ENCODE results near the gene KRT32. TPM values are rescaled to one million over a fixed set of nuclear protein-coding genes. Genes with fewer than 3 reads are reported as not detected.

KRT32 gene
- total and polyA plus RNA-seq, 9 of the 15 experiments (the other 6 are each of a cell fraction or from before 2014, with no cell fraction given) = not detected

GRCh38 chr17:41510251-41511065, 43.3 kb upstream of the KRT32 start:
- FAIRE-seq (no peak), DNase-seq (ENCODE audit: extremely low read depth in 1 of 4, low spot score in 3 of 4) (peak in 2 of 4 experiments; percentile 38 to 49), ATAC-seq (peak; percentile 28)
- peak overlapping the region; percentile 25; the same call in 2 of the 3 replicates for H3K27ac ChIP-seq (ENCODE audit: extremely low read depth, low read depth, low read length)
- H4K20me1 ChIP-seq (replicated peaks; ENCODE audit: control insufficient read depth, insufficient read depth, low read length) = no peaks in the 10 kb centered on the region
- in situ Hi-C loops (cut with MboI) (no loop called here), intact Hi-C loops (cut with micrococcal nuclease) (no loop called here)
- H2AFZ ChIP-seq (ENCODE audit: low read depth, low read length) = peak overlapping the region; percentile 79
- peak overlapping the region; percentile 54 to 84; a peak in 3 of 4 replicates for H3K9ac ChIP-seq (ENCODE audit: insufficient read depth in 1 of 2, low read depth in 2 of 2, low read length in 2 of 2)
- BruUV-seq (replicated peaks) = no TSS peak
- H3K4me2 ChIP-seq (ENCODE audit: insufficient read depth, low read length) = peak overlapping the region; percentile 78
- CTCF ChIA-PET (ENCODE audit: low intra/inter-chr PET ratio) = no interaction called here
- no peaks in the 10 kb centered on the region for H3K79me2 ChIP-seq (ENCODE audit: control insufficient read depth, insufficient read depth, low read length)
- H3K36me3 ChIP-seq (ENCODE audit: control insufficient read depth, insufficient read depth, low read length) = no peaks in the 10 kb centered on the region; the same call in 2 of the 3 replicates
- no peaks in the 10 kb centered on the region for H3K9me3 ChIP-seq (replicated peaks; ENCODE audit: control insufficient read depth, insufficient read depth, low read depth, low read length)
- no peak overlapping the region for H3K4me3 ChIP-seq
- 26% methylated on average over 7 of the region's 7 CpGs for WGBS (ENCODE audit: insufficient coverage, low coverage, missing lambda C conversion rate)
- POLR2A ChIA-PET = interaction anchor here (0.6 to 1.0 kb wide), 7 partner anchors 9 to 1090 kb away, joined by 3 to 4 read pairs (median 3); partner anchors contain the start of genes KRT15 and KRT25
- no peaks in the 10 kb centered on the region for H3K9me1 ChIP-seq (ENCODE audit: control insufficient read depth, insufficient read depth, low read length)
- peaks cover 31 to 47% of the 10 kb centered on the region in 2 experiments for H3K4me1 ChIP-seq (replicated peaks in 1 of 2; ENCODE audit: control insufficient read depth in 2 of 2, insufficient read depth in 2 of 2, low read length in 2 of 2)
- H3K27me3 ChIP-seq (ENCODE audit: control insufficient read depth in 2 of 2, insufficient read depth in 2 of 2, low read length in 2 of 2) = no peaks in the 10 kb centered on the region
- TF ChIP-seq MTA1 (IDR thresholded peaks at IDR 0.05; ENCODE audit: borderline replicate concordance) = no peak
- peak; percentile 64; the same call in 1 of the 2 replicates for TF ChIP-seq SPI1 (IDR thresholded peaks at IDR 0.05; ENCODE audit: borderline replicate concordance, low read depth, low read length)
- peak; percentile 98 for TF ChIP-seq MAFF (IDR thresholded peaks at IDR 0.05; ENCODE audit: low read length)
- no peak for TF ChIP-seq SMC3 (conservative IDR thresholded peaks at IDR 0.05; ENCODE audit: insufficient read depth, low read depth, low read length)
- TF ChIP-seq PCBP1 (IDR thresholded peaks at IDR 0.05; ENCODE audit: low read depth, low read length, poor library complexity, severe bottlenecking) = no peak
- no peak for TF ChIP-seq SRSF7 (optimal IDR thresholded peaks at IDR 0.05; ENCODE audit: low read depth, low read length)
- TF ChIP-seq ZNF316 (IDR thresholded peaks at IDR 0.05) = peak; percentile 99
- TF ChIP-seq MAFK (IDR thresholded peaks at IDR 0.05; ENCODE audit: low read length) = peak; percentile 98
- TF ChIP-seq MCM7 (IDR thresholded peaks at IDR 0.05) = no peak
- no peak for TF ChIP-seq ILK (tag; IDR thresholded peaks at IDR 0.05; ENCODE audit: borderline replicate concordance, low read depth)
- peak; percentile 98 for TF ChIP-seq C11orf30 (IDR thresholded peaks at IDR 0.05; ENCODE audit: low read depth)
- no peak for TF ChIP-seq ZBTB49 (CRISPR knock-in tag; IDR thresholded peaks at IDR 0.05; ENCODE audit: borderline replicate concordance)
- 0 out of 2 replicates have a peak, but pooled peaks have one; percentile 30 for TF ChIP-seq EHMT2 (IDR thresholded peaks at IDR 0.05)
- TF ChIP-seq UBTF (IDR thresholded peaks at IDR 0.05; ENCODE audit: borderline replicate concordance in 1 of 2, low read depth in 2 of 2, low read length in 2 of 2) = no peak
- TF ChIP-seq MAFG (tag; conservative IDR thresholded peaks at IDR 0.05) = peak; percentile 94
